ENCODE results near the gene RING1.

The RING1 gene

DNA sequence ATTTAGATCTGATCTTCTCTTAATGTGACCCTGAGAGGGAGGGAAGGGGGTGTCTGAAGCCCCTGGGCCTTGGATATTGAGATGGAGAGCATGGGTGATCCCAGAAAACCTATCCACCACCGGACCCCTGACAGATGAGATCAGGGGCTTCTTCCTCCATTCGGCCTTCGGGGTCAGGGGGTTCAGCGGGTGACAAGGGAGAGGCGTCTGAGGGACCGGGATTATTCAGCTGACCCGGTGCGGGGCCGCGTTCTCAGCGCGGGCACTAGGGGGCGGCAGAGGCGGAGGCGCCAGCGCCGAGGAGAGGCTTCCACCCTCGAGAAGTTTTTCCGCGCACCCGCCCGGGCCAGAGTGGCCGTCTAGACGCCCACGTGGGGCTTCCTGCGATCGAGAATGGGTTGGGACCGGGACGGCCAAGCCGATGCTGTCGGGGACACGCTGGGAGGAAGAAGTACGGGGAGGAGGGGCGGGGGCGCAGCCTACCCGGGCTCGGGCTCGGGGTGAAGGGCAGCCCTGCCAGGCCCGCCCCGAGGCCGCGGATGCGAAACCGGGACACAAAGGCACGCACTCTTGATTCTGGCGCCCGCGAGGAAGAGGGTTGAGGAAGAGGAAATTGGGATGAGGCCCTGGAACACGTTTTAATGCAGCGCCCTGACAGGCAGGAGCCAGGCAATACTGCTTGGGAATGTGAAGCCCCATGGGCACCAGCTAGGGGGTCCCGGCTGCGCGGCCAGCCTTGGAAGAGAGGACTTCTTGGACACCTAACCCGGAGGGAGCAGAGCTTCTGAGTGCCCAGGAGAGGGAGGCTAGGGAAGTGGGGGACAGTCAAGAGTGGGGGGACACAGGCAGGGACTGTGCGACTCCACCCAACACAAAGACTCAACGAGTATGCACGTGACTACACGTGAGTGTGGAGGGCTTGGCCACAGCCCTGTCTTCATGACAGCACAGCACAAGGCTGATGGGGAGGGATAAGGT is 46.7 kb upstream of the RING1 start:
- no peaks in the 10 kb centered on the region for H3K36me3 ChIP-seq (ENCODE audit: control insufficient read depth in 1 of 2, insufficient read depth in 2 of 2, low read depth in 1 of 2, low read length in 2 of 2)
- H3K4me2 ChIP-seq (ENCODE audit: low read length, poor library complexity, severe bottlenecking), result peak overlapping the region; percentile 46
- H2BK15ac ChIP-seq (ENCODE audit: low read depth, poor library complexity, severe bottlenecking), result peak overlapping the region; percentile 60
- peaks cover 10% of the 10 kb centered on the region for H3K4me1 ChIP-seq (ENCODE audit: control insufficient read depth, insufficient read depth, low read depth, low read length)
- no peak overlapping the region for H3K27ac ChIP-seq (ENCODE audit: low read length, poor library complexity, severe bottlenecking)
- H2BK120ac ChIP-seq (ENCODE audit: low read depth, low read length), result peak overlapping the region; percentile 1
- peak overlapping the region; percentile 91 for H2AFZ ChIP-seq (ENCODE audit: low read depth, low read length)
- no peak overlapping the region for H3K4ac ChIP-seq (ENCODE audit: low read depth in 1 of 2, low read length in 2 of 2)
- H3K18ac ChIP-seq (ENCODE audit: low read depth in 1 of 2, low read length in 2 of 2), result no peak overlapping the region
- no peaks in the 10 kb centered on the region for H3K9me3 ChIP-seq (ENCODE audit: control insufficient read depth, low read length)
- no peak overlapping the region for H2BK5ac ChIP-seq (ENCODE audit: low read depth, low read length, poor library complexity, severe bottlenecking)
- H3K9ac ChIP-seq (ENCODE audit: low read length), result peak overlapping the region; percentile 87
- DNase-seq, result peak; percentile 77
- peak overlapping the region; percentile 52 for H4K8ac ChIP-seq (ENCODE audit: low read length)
- H3K4me3 ChIP-seq (ENCODE audit: insufficient read depth in 1 of 2, low read depth in 1 of 2, low read length in 2 of 2), result peak overlapping the region; percentile 52 to 79
- H3K14ac ChIP-seq (ENCODE audit: low read length in 2 of 2), result no peak overlapping the region
- H3K79me1 ChIP-seq (replicated peaks; ENCODE audit: low read length, poor library complexity, severe bottlenecking), result no peaks in the 10 kb centered on the region
- WGBS, result 15% methylated on average over 57 of the region's 58 CpGs
- H3K23ac ChIP-seq (ENCODE audit: low read length in 2 of 2), result no peak overlapping the region
- peak overlapping the region in 1 of 2 experiments; percentile 79 for H2BK12ac ChIP-seq (ENCODE audit: low read length in 2 of 2)
- no peak overlapping the region for H2AK5ac ChIP-seq (ENCODE audit: low read length, severe bottlenecking)
- peak overlapping the region; percentile 56 for H4K91ac ChIP-seq (ENCODE audit: low read length)
- H3K27me3 ChIP-seq (ENCODE audit: control insufficient read depth in 1 of 2, insufficient read depth in 1 of 2, low read length in 2 of 2), result peaks cover 16 to 24% of the 10 kb centered on the region in 2 experiments

DNA sequence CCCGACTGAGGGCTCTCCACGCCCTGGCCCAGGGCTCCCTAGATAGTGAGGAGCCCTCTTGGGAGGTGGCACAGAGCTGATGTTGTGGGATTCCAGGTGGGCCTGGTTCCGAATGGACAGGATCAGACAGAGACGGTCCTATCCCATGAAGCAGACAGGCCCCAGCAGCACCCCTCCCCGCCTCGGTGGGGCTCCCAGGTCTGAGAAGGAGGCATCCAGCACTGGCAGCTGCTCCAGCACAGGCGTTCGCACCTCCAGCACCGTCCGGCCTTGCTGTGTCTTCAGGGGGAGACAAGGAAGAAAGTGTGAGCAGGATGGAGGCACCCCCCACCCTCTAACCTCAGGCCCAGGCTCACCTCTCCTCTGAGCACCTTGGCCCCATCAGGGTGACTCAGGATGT is 44.8 kb upstream of the RING1 start:
- H3K4me2 ChIP-seq (ENCODE audit: low read length, poor library complexity, severe bottlenecking), result no peak overlapping the region
- H3K79me1 ChIP-seq (replicated peaks; ENCODE audit: low read length, poor library complexity, severe bottlenecking), result no peaks in the 10 kb centered on the region
- no peak overlapping the region for H3K14ac ChIP-seq (ENCODE audit: low read length in 2 of 2)
- no peak overlapping the region for H2BK15ac ChIP-seq (ENCODE audit: low read depth, poor library complexity, severe bottlenecking)
- no peak overlapping the region for H2AK5ac ChIP-seq (ENCODE audit: low read length, severe bottlenecking)
- no peak overlapping the region for H2BK12ac ChIP-seq (ENCODE audit: low read length in 2 of 2)
- no peak overlapping the region for H4K8ac ChIP-seq (ENCODE audit: low read length)
- H3K9me3 ChIP-seq (ENCODE audit: control insufficient read depth, low read length), result no peaks in the 10 kb centered on the region
- H2BK120ac ChIP-seq (ENCODE audit: low read depth, low read length), result no peak overlapping the region
- H3K4ac ChIP-seq (ENCODE audit: low read depth in 1 of 2, low read length in 2 of 2), result no peak overlapping the region
- H3K27me3 ChIP-seq (ENCODE audit: control insufficient read depth in 1 of 2, insufficient read depth in 1 of 2, low read length in 2 of 2), result peaks cover 13 to 24% of the 10 kb centered on the region in 2 experiments
- H2AFZ ChIP-seq (ENCODE audit: low read depth, low read length), result no peak overlapping the region
- WGBS, result 86% methylated on average over 9 of the region's 10 CpGs
- no peak overlapping the region for H3K27ac ChIP-seq (ENCODE audit: low read length, poor library complexity, severe bottlenecking)
- H3K23ac ChIP-seq (ENCODE audit: low read length in 2 of 2), result no peak overlapping the region
- no peak overlapping the region for H3K4me3 ChIP-seq (ENCODE audit: insufficient read depth in 1 of 2, low read depth in 1 of 2, low read length in 2 of 2)
- peaks cover 10% of the 10 kb centered on the region for H3K4me1 ChIP-seq (ENCODE audit: control insufficient read depth, insufficient read depth, low read depth, low read length)
- no peak overlapping the region for H3K9ac ChIP-seq (ENCODE audit: low read length)
- no peak overlapping the region for H3K18ac ChIP-seq (ENCODE audit: low read depth in 1 of 2, low read length in 2 of 2)
- no peaks in the 10 kb centered on the region for H3K36me3 ChIP-seq (ENCODE audit: control insufficient read depth in 1 of 2, insufficient read depth in 2 of 2, low read depth in 1 of 2, low read length in 2 of 2)
- DNase-seq, result no peak
- no peak overlapping the region for H4K91ac ChIP-seq (ENCODE audit: low read length)
- H2BK5ac ChIP-seq (ENCODE audit: low read depth, low read length, poor library complexity, severe bottlenecking), result no peak overlapping the region

DNA sequence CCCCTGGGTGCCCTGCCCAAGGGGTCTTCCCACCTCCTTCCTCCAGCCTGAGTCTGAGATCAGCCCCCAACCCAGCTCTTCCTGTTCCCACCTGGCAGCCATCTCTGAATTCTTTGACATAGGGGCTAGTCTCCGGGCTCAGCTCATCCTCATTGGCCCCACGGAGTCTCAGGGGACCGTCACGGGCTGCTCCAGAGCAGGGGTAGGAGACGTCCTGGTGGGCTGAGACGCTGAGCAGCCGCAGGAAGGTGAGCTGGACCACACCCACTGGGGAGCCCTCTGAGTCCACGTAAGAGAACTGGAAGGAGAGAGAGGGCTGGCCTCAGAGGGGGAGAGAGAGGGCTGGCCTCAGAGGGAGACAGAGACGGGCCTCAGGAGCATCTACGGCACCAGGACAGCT is 44.1 kb upstream of the RING1 start:
- Histone ChIP-seq H3K4me3 (ENCODE audit: insufficient read depth in 1 of 2, low read depth in 1 of 2, low read length in 2 of 2) (no peak overlapping the region), H2AK5ac (ENCODE audit: low read length, severe bottlenecking) (no peak overlapping the region), H3K9me3 (ENCODE audit: control insufficient read depth, low read length) (no peaks in the 10 kb centered on the region), H3K23ac (ENCODE audit: low read length in 2 of 2) (no peak overlapping the region), H3K4me2 (ENCODE audit: low read length, poor library complexity, severe bottlenecking) (no peak overlapping the region), H4K8ac (ENCODE audit: low read length) (no peak overlapping the region), H3K14ac (ENCODE audit: low read length in 2 of 2) (no peak overlapping the region), H3K36me3 (ENCODE audit: control insufficient read depth in 1 of 2, insufficient read depth in 2 of 2, low read depth in 1 of 2, low read length in 2 of 2) (no peaks in the 10 kb centered on the region), H3K79me1 (replicated peaks; ENCODE audit: low read length, poor library complexity, severe bottlenecking) (no peaks in the 10 kb centered on the region), H2BK15ac (ENCODE audit: low read depth, poor library complexity, severe bottlenecking) (no peak overlapping the region), H3K4me1 (ENCODE audit: control insufficient read depth, insufficient read depth, low read depth, low read length) (peaks cover 10% of the 10 kb centered on the region), H2BK120ac (ENCODE audit: low read depth, low read length) (no peak overlapping the region), H3K27ac (ENCODE audit: low read length, poor library complexity, severe bottlenecking) (no peak overlapping the region), H3K27me3 (ENCODE audit: control insufficient read depth in 1 of 2, insufficient read depth in 1 of 2, low read length in 2 of 2) (peaks cover 13 to 24% of the 10 kb centered on the region in 2 experiments), H4K91ac (ENCODE audit: low read length) (no peak overlapping the region), H3K9ac (ENCODE audit: low read length) (no peak overlapping the region), H2BK5ac (ENCODE audit: low read depth, low read length, poor library complexity, severe bottlenecking) (no peak overlapping the region), H3K4ac (ENCODE audit: low read depth in 1 of 2, low read length in 2 of 2) (no peak overlapping the region), H3K18ac (ENCODE audit: low read depth in 1 of 2, low read length in 2 of 2) (no peak overlapping the region), H2AFZ (ENCODE audit: low read depth, low read length) (no peak overlapping the region), H2BK12ac (ENCODE audit: low read length in 2 of 2) (no peak overlapping the region)
- whole genome bisulfite sequencing, result 66% methylated on average over 10 of the region's 10 CpGs
- no peak for DNase-seq

DNA sequence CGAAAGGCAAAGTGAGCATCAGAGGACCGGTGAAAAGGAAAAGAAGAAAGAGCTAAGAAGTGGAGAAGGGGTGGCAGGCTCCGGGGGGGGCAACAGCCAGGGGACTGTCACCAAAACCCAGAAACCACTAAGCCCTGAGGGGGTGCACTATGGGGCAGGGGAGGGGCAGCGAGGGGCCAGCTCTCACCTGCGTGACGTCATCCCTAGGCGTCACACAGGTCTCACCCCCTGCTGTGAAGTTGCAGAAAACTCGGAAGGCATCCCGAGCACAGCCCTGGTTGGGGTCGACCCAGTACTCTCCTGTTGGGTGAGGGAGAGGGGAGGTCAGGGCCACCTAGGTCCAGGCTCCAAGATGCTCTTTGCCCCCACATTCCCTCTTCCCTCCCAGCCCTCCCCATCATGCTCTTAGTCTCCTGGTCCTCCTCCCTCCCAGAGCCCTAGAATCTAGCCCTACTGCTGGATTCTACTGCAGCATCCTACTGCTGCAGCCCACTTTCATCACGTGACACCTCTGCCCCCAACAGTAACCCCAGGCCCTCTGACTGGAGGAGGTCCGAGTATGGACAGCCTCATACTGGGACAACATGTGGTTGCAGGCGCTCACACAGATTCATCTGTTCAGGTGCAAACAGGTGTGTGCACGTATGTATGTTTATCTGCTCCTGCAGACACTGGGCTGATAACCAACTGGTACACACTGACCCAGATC is 43.5 kb upstream of the RING1 start:
- 65% methylated on average over 14 of the region's 14 CpGs for WGBS
- no peak overlapping the region for H3K4ac ChIP-seq (ENCODE audit: low read depth in 1 of 2, low read length in 2 of 2)
- no peak overlapping the region for H4K91ac ChIP-seq (ENCODE audit: low read length)
- H2AFZ ChIP-seq (ENCODE audit: low read depth, low read length), result no peak overlapping the region
- H3K18ac ChIP-seq (ENCODE audit: low read depth in 1 of 2, low read length in 2 of 2), result no peak overlapping the region
- H3K27me3 ChIP-seq (ENCODE audit: control insufficient read depth in 1 of 2, insufficient read depth in 1 of 2, low read length in 2 of 2), result peaks cover 13 to 24% of the 10 kb centered on the region in 2 experiments
- no peak overlapping the region for H3K9ac ChIP-seq (ENCODE audit: low read length)
- H3K9me3 ChIP-seq (ENCODE audit: control insufficient read depth, low read length), result no peaks in the 10 kb centered on the region
- H3K4me2 ChIP-seq (ENCODE audit: low read length, poor library complexity, severe bottlenecking), result no peak overlapping the region
- no peak overlapping the region for H3K27ac ChIP-seq (ENCODE audit: low read length, poor library complexity, severe bottlenecking)
- no peak overlapping the region for H3K23ac ChIP-seq (ENCODE audit: low read length in 2 of 2)
- H2BK12ac ChIP-seq (ENCODE audit: low read length in 2 of 2), result no peak overlapping the region
- peaks cover 10% of the 10 kb centered on the region for H3K4me1 ChIP-seq (ENCODE audit: control insufficient read depth, insufficient read depth, low read depth, low read length)
- H3K14ac ChIP-seq (ENCODE audit: low read length in 2 of 2), result no peak overlapping the region
- H4K8ac ChIP-seq (ENCODE audit: low read length), result no peak overlapping the region
- no peak for DNase-seq
- H3K79me1 ChIP-seq (replicated peaks; ENCODE audit: low read length, poor library complexity, severe bottlenecking), result no peaks in the 10 kb centered on the region
- H2BK15ac ChIP-seq (ENCODE audit: low read depth, poor library complexity, severe bottlenecking), result peak overlapping the region; percentile 26
- H2BK5ac ChIP-seq (ENCODE audit: low read depth, low read length, poor library complexity, severe bottlenecking), result no peak overlapping the region
- H2BK120ac ChIP-seq (ENCODE audit: low read depth, low read length), result no peak overlapping the region
- no peak overlapping the region for H2AK5ac ChIP-seq (ENCODE audit: low read length, severe bottlenecking)
- no peaks in the 10 kb centered on the region for H3K36me3 ChIP-seq (ENCODE audit: control insufficient read depth in 1 of 2, insufficient read depth in 2 of 2, low read depth in 1 of 2, low read length in 2 of 2)
- H3K4me3 ChIP-seq (ENCODE audit: insufficient read depth in 1 of 2, low read depth in 1 of 2, low read length in 2 of 2), result no peak overlapping the region

Data from mesenchymal stem cell (in vitro differentiated cells and primary cell).